K562 (cell line): Measurements from ENCODE around the gene KIF5A. TPM values are rescaled to one million over a fixed set of nuclear protein-coding genes. Genes with fewer than 3 reads are reported as not detected.

Source experiments
- ATAC-seq: fragments of 200-7000 bp; cut with Tn5 transposase; 3 replicates; pipeline ENCODE4 v1.9.1; 2020; ENCODE audit warnings: moderate library complexity
- BruUV-seq: library from RNA; stranded (reverse); fragments of 400-500 nt; replicated peaks from 2 replicates; lab custom pipeline; 2021; lab: Mats Ljungman, UMichigan
- CTCF ChIA-PET: fragments of 300-600 bp; formaldehyde crosslinking; extraction: SDS; loops from one replicate; lab custom pipeline; 2021; ENCODE audit warnings: low intra/inter-chr PET ratio; lab: Yijun Ruan, JAX
- POLR2A ChIA-PET: fragments of 300-600, 350-650 bp; sonication (Branson Sonifier 250); formaldehyde crosslinking; extraction: SDS; loops from one replicate; lab custom pipeline; 2021; ENCODE audit warnings: antibody characterized with exemption, inconsistent platforms; lab: Yijun Ruan, JAX
- DNase-seq, 4 experiments: peaks; one replicate each; pipeline versions ENCODE4 v3.0.0 to v3.0.0-alpha.2; 2011 to 2018; ENCODE audit warnings: low spot score in 3 of 4, mixed read lengths in 3 of 4; ENCODE audit errors: extremely low read depth in 1 of 4
- FAIRE-seq: peaks from 2 replicates; lab custom pipeline; 2011; peaks lifted over from hg19 to GRCh38; lab: Jason Lieb, UNC
- H2AFZ ChIP-seq: 2 replicates; pipeline ENCODE4 v1.6.0; 2011; ENCODE audit warnings: low read depth, low read length, control low read depth, inconsistent platforms
- H3K27ac ChIP-seq: fragments of 200-600 bp; 3 replicates; pipeline ENCODE4 v1.8.0; 2011; ENCODE audit warnings: low read depth, mild to moderate bottlenecking, control low read depth, inconsistent platforms, low read length, moderate library complexity, mixed read lengths; ENCODE audit errors: extremely low read depth
- H3K27me3 ChIP-seq, 2 experiments: fragments of 300-600 bp in 1 of 2; 2 replicates in 1 of 2; 3 replicates in 1 of 2; pipeline versions ENCODE4 v1.6.0 to v1.8.0; 2011; ENCODE audit warnings: inconsistent platforms in 2 of 2, low read length in 2 of 2, mild to moderate bottlenecking in 1 of 2, mixed read lengths in 1 of 2, moderate library complexity in 1 of 2; ENCODE audit not compliant: control insufficient read depth in 2 of 2, insufficient read depth in 2 of 2
- H3K36me3 ChIP-seq: fragments of 300-600 bp; 3 replicates; pipeline ENCODE4 v1.8.0; 2011; ENCODE audit warnings: mild to moderate bottlenecking, low read length, inconsistent platforms; ENCODE audit not compliant: control insufficient read depth, insufficient read depth
- H3K4me1 ChIP-seq, 2 experiments: fragments of 200-600 bp in 1 of 2; replicated peaks in 1 of 2; 2 replicates in 1 of 2; 3 replicates in 1 of 2; pipeline versions ENCODE4 v1.5.1 to v1.8.0; 2011; ENCODE audit warnings: inconsistent platforms in 2 of 2, low read length in 2 of 2, mild to moderate bottlenecking in 1 of 2, mixed read lengths in 1 of 2, moderate library complexity in 1 of 2; ENCODE audit not compliant: control insufficient read depth in 2 of 2, insufficient read depth in 2 of 2
- H3K4me2 ChIP-seq: 2 replicates; pipeline ENCODE4 v1.6.1; 2011; ENCODE audit warnings: low read length, control low read depth, inconsistent platforms, mixed read lengths; ENCODE audit not compliant: insufficient read depth
- H3K4me3 ChIP-seq: fragments of 200-600 bp; sonication (generic), shearing (Covaris generic); 2 replicates; pipeline ENCODE4 v1.5.1; 2016; ENCODE audit warnings: control low read depth, inconsistent platforms
- H3K79me2 ChIP-seq: fragments of 200-600 bp; 3 replicates; pipeline ENCODE4 v1.8.0; 2011; ENCODE audit warnings: low read length, inconsistent platforms; ENCODE audit not compliant: control insufficient read depth, insufficient read depth
- H3K9ac ChIP-seq, 2 experiments: 2 replicates each; pipeline versions ENCODE4 v1.6.0 to v1.6.1; 2011; ENCODE audit warnings: low read depth in 2 of 2, low read length in 2 of 2, control low read depth in 1 of 2, inconsistent platforms in 1 of 2, mild to moderate bottlenecking in 1 of 2, mixed read lengths in 1 of 2; ENCODE audit not compliant: insufficient read depth in 1 of 2
- H3K9me1 ChIP-seq: one replicate; pipeline ENCODE4 v1.6.0; 2011; ENCODE audit warnings: inconsistent platforms, mild to moderate bottlenecking, low read length, moderate library complexity; ENCODE audit not compliant: control insufficient read depth, insufficient read depth
- H3K9me3 ChIP-seq: replicated peaks from 2 replicates; pipeline ENCODE4 v1.5.1; 2011; ENCODE audit warnings: low read depth, low read length, inconsistent platforms; ENCODE audit not compliant: control insufficient read depth, insufficient read depth
- H4K20me1 ChIP-seq: replicated peaks from 2 replicates; pipeline ENCODE4 v1.6.1; 2011; ENCODE audit warnings: low read length, inconsistent platforms, mixed read lengths; ENCODE audit not compliant: control insufficient read depth, insufficient read depth
- KLF6 ChIP-seq: fragments of 250-450 bp; sonication (Bioruptor Pico); IDR thresholded peaks from 2 replicates; pipeline ENCODE4 v1.4.0; 2020; ENCODE audit warnings: mild to moderate bottlenecking, moderate library complexity, borderline replicate concordance
- POLR2G ChIP-seq: fragments of 200-400 bp; formaldehyde crosslinking; IDR thresholded peaks from 2 replicates; pipeline ENCODE4 v1.6.1; 2017; ENCODE audit warnings: low read depth, mild to moderate bottlenecking, antibody characterized with exemption, low read length, moderate library complexity
- RBFOX2 ChIP-seq: fragments of 200-400 bp; formaldehyde crosslinking; IDR thresholded peaks from 2 replicates; pipeline ENCODE4 v1.6.1; 2017; ENCODE audit warnings: low read depth, mild to moderate bottlenecking, low read length, moderate library complexity
- ZBTB7A ChIP-seq: IDR thresholded peaks from 2 replicates; pipeline ENCODE4 v1.6.1; 2011; ENCODE audit warnings: low read depth, mild to moderate bottlenecking, low read length, moderate library complexity, borderline replicate concordance; ENCODE audit not compliant: control insufficient read depth
- WGBS: fragments of 100-300 bp; shearing (Covaris generic); methylation state at CpG from one replicate; pipeline ENCODE4 v1.1.6; 2016; ENCODE audit warnings: low coverage, mixed read lengths; ENCODE audit not compliant: insufficient coverage; ENCODE audit errors: missing lambda C conversion rate; 5-methylcytosine and 5-hydroxymethylcytosine counted together
- in situ Hi-C: fragments of 300-500 bp; cut with MboI; formaldehyde crosslinking; loops from 4 replicates; pipeline ENCODE4 v1.15.0; 2018; ENCODE audit warnings: inconsistent platforms, mixed read lengths
- intact Hi-C: fragments of 100-400 bp; cut with micrococcal nuclease; formaldehyde crosslinking; loops from 2 replicates; pipeline ENCODE4 v1.14.2; 2022
- polyA plus RNA-seq, 8 experiments: library from polyadenylated mRNA; depleted of rRNA in 4 of 8; stranded (reverse) in 5 of 8; unstranded in 3 of 8; fragments of >200 nt; fragmentation: Nextera tagmentation in 2 of 8; fragmentation: Illumina TruSeq in 1 of 8; extraction: Ambion mirVana in 2 of 8; extraction: Trizol in 1 of 8; gene quantifications; 2 replicates each; pipeline versions ENCODE4 v1.2.1 to v1.2.3, GENCODE V29; 2011 to 2014; ENCODE audit warnings: inconsistent platforms in 1 of 8, missing spikeins in 1 of 8
- total RNA-seq, 7 experiments: library from RNA; depleted of rRNA in 6 of 7; stranded (reverse); fragments of >200 nt in 6 of 7; fragmentation: Illumina TruSeq in 2 of 7; extraction: Trizol in 2 of 7; gene quantifications; 2 replicates each; pipeline versions ENCODE4 v1.2.1 to v1.2.3, GENCODE V29; 2011 to 2021; ENCODE audit warnings: low replicate concordance in 1 of 7

The KIF5A gene
- total and polyA plus RNA-seq, 9 of the 15 experiments (the other 6 are each of a cell fraction or from before 2014, with no cell fraction given), result 3.4 to 17.7 (median 8.0) TPM

DNA sequence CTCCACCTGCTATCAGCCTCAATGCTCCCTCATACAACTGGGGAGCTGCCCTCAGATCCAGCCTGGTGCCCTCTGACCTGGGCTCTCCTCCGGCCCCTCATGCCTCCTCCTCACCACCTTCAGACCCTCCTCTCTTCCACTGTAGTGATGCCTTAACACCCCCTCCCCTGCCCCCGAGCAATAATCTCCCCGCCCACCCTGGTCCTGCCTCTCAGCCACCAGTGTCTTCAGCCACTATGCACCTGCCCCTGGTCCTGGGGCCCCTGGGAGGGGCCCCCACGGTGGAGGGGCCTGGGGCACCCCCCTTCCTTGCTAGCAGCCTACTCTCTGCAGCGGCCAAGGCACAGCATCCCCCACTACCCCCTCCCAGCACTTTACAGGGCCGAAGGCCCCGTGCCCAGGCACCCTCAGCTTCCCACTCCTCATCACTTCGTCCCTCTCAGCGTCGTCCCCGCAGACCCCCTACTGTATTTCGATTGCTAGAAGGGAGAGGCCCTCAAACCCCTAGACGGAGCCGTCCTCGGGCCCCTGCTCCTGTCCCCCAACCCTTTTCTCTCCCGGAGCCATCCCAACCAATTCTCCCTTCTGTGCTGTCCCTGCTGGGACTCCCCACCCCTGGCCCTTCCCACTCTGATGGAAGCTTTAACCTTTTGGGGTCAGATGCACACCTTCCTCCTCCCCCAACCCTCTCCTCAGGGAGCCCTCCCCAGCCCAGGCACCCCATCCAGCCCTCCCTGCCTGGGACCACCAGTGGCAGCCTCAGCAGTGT, 24.0 kb upstream of the KIF5A start:
- DNase-seq (no peak), FAIRE-seq (no peak), ATAC-seq (no peak)
- no peaks in the 10 kb centered on the region for H3K27me3 ChIP-seq
- H3K4me1 ChIP-seq, result peaks cover 29 to 45% of the 10 kb centered on the region in 2 experiments
- BruUV-seq, result no TSS peak
- ChIA-PET CTCF (no interaction called here), POLR2A (interaction anchor here (1.4 to 10.8 kb wide), 3 partner anchors 13 to 27 kb away, joined by 3 to 225 read pairs (median 20); partner anchors contain the start of gene DCTN2)
- peaks cover 65% of the 10 kb centered on the region; the same call in 2 of the 3 replicates for H3K36me3 ChIP-seq
- H3K9me1 ChIP-seq, result no peaks in the 10 kb centered on the region
- 97% methylated on average over 11 of the region's 16 CpGs for WGBS
- in situ Hi-C loops, result no loop called here
- H4K20me1 ChIP-seq, result no peaks in the 10 kb centered on the region
- no peak overlapping the region for H3K4me3 ChIP-seq
- intact Hi-C loops, result no loop called here
- no peak overlapping the region for H2AFZ ChIP-seq
- H3K9ac ChIP-seq, result peak overlapping the region in 1 of 2 experiments; percentile 21; a peak in 2 of 4 replicates
- no peak overlapping the region for H3K4me2 ChIP-seq
- peaks cover 26% of the 10 kb centered on the region for H3K79me2 ChIP-seq
- TF ChIP-seq POLR2G (peak; percentile 63), ZBTB7A (no peak), KLF6 (CRISPR knock-in tag) (no peak), RBFOX2 (peak; percentile 66)
- TF ChIP-seq, all 486 proteins: peak for 2
- H3K9me3 ChIP-seq, result no peaks in the 10 kb centered on the region
- H3K27ac ChIP-seq, result no peak overlapping the region
